HK-2 (cell line): ENCODE measurements around the gene TMEM131.
"Not testable (repeated sequence)": the region's sequence is repeated elsewhere in the genome, so short reads cannot be mapped to it uniquely, and the experiment has no call there.

Experiments
- DNase-seq: peaks from one replicate; pipeline ENCODE4 v3.0.0-alpha.2; 2018; ENCODE audit not compliant: unreplicated experiment

TMEM131 gene

DNA sequence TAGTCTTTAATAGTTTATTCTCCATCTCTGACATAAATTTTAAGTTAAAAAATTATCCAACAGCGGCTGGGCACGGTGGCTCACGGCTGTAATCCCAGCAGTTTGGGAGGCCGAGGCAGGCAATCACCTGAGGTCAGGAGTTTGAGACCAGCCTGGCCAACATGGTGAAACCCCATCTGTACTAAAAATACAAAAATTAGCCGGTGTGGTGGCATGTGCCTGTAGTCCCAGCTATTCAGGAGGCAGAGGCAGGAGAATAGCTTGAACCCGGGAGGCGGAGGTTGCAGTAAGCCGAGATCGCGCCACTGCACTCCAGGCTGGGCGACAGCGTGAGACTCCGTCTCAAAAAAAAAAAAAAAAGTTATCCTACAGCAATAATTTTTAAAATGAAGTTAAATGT is 39.0 kb downstream of the TMEM131 start:
- not testable (repeated sequence) for DNase-seq

DNA sequence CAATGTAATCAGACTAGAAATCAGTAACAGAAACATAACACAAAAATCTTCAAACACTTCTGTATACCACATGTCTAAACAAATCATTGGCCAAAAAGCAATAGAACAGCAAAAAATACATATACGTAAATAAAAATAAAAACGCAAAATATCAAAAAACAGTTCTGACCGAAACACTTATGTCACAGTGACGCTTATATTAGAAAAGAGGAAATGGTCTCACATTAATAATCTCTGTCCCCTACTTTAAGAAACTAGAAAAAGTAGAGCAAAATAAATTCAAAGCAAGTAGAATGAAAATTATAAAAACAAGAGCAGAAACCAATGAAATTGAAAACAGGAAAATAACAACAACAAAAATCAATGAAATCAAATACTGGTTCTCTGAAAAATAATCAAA is 41.9 kb downstream of the TMEM131 start:
- DNase-seq: no peak

DNA sequence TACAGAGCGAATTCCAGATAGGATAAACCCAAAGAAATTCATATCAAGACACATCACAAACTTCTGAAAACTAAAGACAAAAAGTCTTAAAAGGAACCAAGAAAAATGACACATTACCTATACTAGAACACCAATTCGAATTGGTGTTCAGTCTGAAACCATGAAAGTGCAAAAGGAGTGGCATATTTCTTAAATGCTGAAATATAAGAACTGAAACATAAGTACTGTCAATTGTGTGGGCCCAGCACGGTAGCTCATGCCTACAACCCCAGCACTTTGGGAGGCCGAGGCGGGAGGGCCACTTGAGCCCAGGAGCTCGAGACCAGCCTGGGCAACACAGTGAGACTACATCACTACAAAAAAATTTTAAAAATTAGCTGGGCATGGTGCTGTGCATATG is 43.4 kb downstream of the TMEM131 start:
- DNase-seq: no peak

DNA sequence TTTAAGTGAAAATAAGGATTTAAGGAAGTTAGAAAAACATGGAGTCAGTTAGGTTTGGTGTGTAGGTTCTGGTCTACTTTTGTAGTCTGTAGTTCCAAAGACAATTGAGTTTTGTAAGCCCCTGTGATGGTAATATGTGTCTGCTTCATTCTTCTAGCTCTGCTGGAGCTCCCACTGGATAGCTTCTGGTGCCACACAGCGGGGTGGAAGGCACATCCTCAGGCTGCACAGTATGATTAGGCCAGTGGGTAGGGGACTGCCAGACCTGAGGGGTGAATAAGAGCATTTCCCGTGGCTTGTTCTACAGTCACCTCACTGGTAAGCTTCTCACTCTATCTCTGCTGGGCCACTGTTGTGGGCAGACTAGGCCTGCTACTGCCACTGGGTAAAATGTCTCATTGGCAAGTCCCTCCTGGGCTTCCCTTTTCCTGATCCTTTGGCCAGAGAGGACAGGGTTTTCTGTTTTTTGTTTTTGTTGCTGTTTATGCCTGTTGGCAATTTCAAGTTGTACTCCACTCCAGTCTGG is 44.5 kb downstream of the TMEM131 start:
- DNase-seq: peak; percentile 17

DNA sequence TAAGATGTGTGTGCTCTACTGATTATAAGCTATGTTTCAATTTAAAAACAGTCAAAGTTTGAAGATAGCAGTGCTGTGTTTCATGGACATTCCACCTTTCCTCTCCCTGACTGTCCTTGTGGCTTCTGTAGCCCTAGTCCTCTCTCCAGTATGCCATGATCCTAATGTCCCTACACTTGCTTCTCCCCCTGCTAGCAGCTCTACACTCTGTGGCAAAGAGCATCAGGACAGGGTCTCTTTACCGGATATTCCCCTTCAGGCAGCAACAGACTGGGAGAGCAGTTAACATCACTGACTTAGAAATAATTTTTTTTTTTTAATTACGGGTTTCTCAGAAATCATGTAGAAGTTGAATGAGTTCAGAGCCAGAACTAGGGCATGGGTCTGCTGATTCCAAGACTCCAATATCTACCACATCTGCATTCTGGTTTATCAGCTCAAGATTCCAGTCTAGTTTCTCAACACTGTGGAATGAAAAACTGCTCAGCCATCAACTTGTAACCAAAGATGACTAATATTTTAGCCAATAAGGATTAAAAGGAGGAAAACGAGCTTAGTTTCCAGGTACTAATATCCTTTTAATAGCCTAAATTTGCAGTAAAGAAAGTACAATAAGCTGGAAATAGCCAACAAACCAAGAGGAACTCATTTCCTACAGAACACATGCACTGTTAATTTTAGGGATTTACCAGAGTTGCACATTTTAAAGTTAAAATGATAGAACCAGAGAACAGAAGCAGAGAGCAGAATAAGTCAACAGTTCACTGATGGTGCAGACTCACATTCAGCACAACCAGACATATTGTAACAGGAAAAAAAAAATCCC is 45.2 kb downstream of the TMEM131 start:
- DNase-seq: no peak

DNA sequence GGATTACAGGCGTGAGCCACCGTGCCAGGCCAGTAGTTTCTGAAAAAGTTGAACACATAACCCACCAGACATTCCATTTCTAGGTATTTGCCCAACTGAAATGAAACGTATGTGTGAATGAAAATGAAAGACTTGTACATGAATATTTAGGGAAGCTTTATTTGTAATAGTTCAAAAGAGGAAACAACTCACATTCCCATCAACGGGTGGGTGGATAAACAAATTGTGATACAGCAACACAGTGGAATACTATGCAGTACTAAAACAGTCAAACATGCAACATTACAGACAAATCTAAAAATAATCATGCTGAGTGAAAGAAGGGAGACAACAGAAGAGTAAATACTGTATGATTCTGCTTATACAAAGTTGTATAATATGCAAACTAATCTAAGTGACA is 46.8 kb downstream of the TMEM131 start:
- no peak for DNase-seq

DNA sequence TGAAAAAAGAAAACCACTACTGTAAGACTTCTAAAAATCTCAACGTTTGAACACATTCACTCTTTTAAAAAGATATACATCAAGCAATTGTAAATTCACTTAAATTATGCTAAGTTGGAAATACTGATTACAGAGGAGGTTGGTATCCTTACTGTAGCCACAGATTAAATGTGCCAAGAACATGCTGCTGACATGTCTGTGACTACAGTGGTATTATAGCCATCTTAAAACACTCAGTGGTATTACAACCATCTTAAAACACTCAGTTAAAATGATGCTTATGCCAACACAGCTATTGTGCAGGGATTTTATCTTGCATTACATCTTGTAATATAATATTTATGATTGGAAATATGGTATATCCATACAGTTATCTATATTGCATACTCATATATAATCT is 50.0 kb downstream of the TMEM131 start:
- no peak for DNase-seq

DNA sequence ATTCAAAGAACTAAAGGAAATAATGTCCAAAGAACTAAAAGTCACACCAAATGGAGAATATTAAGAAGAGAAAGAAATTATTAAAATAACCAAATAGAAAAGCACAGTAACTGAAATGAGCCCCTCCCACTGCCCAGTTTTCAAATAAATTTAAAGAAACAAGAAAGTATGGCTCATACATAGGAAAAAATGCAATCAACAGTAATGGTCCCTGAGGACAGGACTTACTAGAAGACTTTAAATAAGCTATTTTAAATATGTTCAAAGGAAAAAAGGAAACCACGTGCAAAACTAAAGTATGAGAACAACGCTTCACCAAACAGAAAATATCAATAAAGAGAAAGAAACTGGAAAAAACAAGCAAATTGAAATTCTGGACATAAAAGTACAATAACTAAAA is 58.9 kb downstream of the TMEM131 start:
- DNase-seq: no peak

DNA sequence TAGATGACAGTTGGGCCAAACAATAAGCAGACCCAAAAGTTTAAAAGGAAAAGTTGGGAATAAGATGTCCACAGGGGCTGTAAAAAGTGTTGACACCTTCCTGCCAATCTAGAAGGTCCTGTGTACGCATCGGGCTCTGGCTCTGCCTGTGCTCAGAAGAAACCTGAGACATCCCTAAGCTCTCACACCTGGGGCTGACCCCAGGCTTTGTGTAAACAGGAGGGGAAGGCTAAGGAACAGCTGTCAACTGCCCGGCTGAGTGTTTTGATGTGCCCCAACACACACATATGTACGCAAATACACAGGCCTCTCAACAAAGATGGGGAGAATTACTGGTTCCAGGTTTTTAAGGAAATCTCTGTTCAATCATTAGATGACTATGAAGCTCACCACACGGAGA is 59.5 kb downstream of the TMEM131 start:
- DNase-seq: no peak

DNA sequence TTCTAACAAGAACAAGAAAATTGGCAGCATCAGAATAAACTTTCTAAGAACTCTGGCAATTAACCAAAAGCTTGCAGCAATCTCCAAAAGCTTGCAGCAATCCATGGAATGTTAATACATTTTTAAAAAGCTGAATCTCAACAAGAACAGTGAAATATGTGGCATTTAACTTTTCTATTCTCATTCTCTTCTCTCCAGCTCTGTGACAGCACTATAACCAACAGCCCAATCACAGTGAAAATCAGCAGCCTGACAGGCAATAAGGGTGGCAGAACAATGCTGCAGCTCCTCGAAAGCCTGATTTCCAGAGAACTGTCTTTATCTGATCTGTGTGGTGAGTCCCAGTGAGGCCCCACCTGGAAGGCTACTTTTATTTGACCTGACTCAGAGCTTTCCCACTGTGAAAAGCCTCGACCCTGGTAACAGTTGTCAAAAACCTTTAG is 60.0 kb downstream of the TMEM131 start:
- no peak for DNase-seq

DNA sequence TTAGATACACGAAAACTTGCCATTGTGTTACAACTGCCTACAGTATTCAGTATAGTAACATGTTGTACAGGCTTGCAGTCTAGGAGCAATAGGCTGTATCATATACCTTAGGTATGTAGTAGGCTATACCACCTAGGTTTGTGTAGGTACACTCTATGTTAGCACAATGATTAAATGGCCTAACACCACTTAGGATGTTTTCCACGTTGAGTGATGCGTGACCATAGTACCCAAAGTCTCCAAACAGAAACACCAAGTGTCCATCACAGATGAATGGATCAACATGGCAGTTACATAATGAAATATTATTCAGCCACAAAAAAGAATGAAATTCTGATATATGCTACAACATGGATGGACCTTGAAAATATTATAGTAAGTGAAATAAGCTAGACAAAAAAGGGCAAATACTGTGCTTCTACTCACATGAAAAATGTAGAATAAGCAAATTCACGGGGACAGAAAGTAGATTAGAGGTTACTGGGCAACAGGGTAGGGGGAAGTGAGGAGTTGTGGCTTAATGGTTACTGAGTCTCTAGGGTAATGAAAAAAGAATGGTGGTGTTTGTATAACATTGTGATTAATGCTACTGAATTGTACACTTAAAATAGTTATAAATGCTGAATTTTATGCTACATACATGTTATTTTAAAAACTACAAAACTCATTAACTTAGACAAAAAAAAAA is 62.6 kb downstream of the TMEM131 start:
- no peak for DNase-seq

DNA sequence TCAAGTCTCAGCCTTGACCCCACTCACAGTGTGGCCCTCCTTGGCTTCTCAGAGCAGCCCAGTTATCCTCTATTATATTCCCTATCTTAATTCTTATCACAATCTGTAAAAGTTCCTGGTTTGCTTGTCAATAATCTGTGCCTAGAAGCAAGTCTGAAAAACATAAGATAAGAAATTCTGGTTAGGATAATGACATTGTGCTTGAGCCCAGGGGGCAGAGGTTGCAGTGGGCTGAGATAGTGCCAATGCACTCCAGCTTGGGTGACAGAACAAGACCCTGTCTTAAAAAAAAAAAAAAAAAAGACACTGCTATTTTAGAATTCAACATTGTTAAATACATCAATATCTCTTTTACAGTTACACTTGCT is 63.9 kb downstream of the TMEM131 start:
- no peak for DNase-seq

DNA sequence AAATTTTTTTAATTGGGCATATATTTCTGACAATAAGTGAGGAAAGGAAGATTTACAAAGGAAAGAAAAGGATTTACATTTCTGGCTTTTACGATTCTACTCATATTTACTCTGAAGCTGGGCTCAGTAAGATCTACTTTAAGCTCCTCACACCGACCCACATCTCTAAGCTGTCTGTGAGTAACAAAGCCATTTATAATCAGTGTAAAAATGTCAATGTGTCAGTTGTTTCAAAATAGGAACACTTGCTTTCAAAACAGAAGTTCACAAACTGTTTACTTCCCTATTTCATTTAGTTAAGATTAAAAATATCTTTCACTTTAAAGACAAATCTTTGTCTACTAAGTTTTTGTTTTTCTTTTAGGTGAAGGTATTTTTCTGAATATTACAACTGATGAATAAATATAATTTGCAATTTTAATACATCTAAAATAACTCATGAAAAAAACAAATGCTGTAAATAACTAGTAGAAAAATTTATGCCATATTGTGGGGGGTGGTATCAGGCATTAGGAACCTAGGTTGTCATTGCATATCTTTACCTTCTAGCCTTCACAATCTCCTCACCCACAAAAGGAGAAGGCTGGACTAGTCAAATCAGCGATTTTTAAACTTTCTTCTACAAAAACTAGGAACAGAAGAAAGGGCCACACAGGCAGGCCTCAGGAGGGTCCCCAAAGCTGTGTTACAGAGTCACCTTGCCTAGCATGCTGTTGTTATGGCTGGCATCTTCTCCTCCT is 64.5 kb downstream of the TMEM131 start:
- no peak for DNase-seq

DNA sequence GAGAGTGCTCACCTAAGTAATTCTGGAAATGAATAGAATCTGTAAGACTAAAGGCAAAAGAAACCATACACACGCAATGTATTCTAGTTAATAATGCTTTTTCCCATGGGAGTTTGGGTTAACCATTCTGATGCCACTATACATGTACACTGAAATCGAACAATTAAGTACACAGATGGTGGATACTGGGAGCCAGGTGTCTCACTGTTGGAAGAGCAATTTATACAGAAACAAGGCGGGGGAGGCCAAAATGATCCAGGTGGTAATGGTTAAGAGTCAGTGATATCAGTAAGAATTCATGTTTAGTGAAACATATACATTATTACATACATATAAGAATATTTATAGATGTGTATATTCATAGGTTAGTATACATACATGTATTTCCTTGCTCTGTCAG is 67.2 kb downstream of the TMEM131 start:
- DNase-seq: no peak

DNA sequence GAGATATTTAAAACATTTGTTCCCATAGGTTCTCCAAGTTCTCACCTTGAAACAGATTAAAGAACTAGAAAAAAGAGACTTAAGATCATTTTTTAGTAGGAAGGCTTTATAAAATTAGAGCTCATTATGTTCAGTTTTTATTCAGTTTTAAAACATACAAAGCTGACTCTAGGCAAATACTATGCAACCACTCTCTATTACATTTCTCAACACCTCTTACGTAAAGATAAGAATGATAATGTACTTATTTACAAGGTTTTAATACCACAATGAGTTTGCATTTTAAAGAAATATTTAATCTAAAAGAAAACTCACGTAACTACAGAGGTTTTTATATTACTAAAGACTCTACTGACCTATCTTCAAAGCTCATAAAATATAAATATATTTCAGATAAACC is 68.8 kb downstream of the TMEM131 start:
- DNase-seq: no peak

DNA sequence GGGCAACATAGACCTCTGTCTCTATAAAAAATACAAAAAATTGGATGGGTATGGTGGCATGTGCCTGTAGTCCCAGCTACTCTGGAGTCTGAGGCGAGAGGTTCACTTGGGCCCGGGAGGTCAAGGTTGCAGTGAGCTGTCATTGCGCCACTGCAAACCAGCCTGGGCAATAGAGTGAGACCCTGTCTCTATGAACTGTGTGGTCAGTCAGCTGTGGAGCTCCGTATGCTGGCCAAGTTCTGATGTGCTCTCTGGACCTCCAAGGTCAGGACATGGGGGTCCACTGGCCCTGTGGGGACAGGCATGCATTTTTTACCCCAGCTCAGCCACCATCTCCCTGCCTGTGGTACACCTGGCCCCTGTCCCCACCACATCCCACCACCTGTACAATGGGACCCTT is 71.6 kb downstream of the TMEM131 start:
- DNase-seq: no peak

DNA sequence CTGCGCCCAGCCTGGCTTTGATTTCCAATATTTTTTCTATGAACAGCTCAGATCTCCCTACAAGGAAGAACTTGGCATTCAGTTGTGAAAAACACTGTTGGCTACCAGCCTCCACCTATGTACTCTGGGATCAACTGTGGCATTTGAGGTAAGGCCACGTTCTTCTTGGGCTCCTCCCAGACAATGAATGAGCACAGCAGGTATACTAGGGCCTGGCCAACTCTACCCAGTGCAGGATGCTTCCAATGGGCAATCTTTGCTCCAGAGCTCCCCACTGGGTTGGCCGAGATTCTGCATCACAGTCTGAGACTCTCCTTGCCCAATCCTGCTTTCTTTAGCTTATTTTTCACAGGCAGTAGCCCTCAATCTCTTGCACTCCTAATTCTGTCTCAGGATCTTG is 75.9 kb downstream of the TMEM131 start:
- DNase-seq: no peak

DNA sequence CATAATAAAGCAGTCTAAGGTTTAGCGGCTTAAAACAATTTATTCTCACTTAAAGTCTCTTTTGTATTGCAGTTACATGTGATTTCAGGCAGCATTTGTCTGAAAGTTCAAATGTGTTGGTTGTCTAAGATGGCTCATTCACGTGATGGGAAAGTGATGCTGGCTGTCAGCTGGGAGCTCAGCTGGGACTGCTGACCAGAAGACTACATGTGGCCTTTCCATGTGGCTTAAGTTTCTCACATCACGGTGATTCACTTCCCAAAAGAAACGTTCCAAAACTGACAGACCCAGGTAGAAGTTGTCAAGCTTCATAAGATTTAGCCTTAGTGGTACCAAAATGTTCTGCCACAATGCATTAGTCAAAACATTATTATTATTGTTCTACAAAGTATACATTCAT is 76.9 kb downstream of the TMEM131 start:
- no peak for DNase-seq

DNA sequence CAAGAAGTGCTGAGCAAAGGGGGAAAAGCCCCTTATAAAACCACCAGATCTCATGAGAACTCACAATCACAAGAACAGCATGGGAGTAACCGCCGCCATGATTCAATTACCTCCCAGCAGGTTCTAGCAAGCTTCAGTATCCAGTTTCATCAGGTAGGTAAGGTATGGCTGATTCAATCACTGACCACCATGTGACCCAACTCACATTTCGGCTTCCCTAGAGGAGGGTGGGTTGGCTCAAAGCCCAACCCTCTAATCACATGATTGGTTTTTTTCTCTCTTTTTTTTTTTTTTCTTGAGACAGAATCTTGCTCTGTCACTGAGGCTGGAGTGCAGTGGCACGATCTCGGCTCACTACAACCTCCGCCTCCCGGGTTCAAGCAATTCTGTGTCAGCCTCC is 78.1 kb downstream of the TMEM131 start:
- DNase-seq: not testable (repeated sequence)

DNA sequence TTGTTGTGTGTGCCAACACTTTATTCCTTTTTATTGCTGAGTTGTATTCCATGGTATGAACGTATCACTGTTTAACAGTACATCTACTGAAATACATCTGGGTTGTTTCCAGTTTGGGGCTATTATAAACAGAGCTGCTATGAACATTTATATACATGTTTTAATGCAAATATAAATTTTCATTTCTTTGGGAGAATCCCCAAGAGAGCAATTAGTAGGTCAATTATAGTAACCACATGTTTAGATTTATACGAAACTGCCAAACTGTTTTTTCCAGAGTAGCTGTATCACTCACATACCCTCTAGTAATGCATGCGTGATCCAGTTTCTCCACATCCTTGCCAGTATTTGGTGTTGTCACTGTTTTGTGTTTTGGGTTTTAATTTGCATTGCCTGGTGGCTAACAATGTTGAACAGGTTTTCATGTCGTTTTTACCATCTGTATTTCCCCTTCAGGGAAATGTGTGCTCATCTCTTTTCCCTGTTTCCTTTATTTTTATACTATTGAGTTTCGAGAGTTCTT is 81.0 kb downstream of the TMEM131 start:
- DNase-seq: no peak

DNA sequence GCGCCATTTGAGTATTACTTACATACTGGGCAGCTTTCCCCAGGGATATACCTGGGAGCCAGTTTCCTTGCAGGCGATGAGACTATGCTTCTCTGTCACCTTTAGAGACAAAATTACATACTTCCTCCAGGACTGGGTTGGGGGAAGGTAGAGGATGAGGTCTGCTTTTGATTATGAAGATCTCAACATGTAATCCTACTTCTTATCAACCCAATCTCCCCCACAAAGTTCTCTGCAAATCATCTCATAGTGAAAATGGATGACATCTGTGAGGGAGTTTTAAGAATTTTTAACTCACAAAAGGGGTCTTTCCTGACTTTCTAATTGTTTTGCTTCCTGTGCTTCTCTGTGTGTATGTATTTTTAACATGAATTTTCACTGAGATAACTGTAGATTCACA is 81.9 kb downstream of the TMEM131 start:
- DNase-seq: no peak

DNA sequence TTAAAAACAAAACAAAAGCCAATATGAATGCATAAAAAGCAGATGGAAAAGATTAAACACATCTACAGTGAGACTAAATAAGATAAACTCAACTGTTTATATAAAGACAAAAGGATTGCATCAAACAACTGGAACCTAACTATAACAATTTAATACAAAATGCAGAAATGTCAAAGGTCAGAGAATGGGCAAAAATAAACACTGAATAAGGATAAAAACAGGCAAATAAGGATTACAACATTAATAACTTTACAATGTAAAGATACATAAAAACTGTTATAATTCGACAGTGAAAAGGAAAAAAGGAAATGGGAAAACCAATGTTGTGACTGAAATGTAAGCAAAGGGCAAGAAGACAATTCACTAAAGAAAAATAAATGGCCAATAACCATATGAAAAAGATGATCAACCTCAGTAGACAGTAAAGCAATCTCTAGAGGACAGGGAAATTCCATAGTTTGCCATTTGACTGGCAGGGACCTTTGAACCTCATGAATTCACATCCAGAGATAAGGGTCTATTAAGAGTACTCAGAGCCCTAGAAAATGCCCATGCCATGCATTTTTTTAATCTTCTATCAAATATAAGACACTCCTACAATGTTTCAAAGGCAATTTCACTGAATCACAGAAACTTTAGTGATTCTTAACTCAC is 83.7 kb downstream of the TMEM131 start:
- no peak for DNase-seq
